NCI-H2196 (cell line): ENCODE measurements around the gene DRC7.
"Not testable (repeated sequence)": the region's sequence is repeated elsewhere in the genome, so short reads cannot be mapped to it uniquely, and the experiment has no call there.

Experiments used
- DNase-seq: peaks from one replicate; lab custom pipeline; 2025; ENCODE audit not compliant: unreplicated experiment; lab: John Stamatoyannopoulos, UW

Gene DRC7

GRCh38 chr16:57711346-57711745, 16.7 kb downstream of the DRC7 start:
- no peak for DNase-seq

DNA sequence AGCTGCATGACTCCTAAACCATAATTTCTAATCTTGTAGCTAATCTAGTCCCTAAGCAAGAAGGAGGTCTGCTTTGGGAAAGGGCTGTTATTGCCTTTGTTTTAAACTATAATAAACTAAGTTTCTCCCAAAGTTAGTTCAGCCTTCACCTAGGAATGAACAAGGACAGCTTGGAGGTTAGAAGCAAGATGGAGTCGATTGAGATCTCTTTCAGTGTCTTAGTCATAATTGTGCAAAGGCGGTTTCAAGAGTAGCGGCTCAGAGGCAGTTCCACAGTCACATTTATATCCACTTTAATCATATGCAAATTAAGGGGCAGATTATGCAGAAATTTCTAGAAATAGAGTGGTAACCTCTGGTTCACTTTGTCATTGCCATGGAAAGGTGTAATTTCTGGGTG, 17.4 kb downstream of the DRC7 start:
- no peak for DNase-seq

- DNase-seq: not testable (repeated sequence)
These were observed 18.0 kb downstream of the DRC7 start for GRCh38 chr16:57712569-57712968.

- no peak for DNase-seq
These were observed 19.0 kb downstream of the DRC7 start for GRCh38 chr16:57713596-57713995.

DNA sequence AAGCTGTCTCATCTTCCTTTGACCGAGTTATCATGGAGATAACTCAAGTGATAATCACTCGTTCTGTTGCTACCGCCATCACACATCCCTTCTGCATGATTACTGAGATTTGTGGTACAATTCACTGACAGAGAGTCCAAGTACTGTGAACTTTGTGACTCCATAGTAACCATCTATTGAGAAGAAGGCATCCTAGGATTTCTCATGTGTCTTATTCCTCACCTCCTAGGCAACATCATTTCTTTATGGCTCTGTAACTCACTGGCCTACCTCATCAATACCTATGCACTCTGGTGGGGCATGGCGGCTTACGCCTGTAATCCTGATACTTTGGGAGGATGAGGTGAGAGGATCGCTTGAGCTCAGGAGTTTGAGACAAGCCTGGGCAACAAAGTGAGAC, 19.4 kb downstream of the DRC7 start:
- DNase-seq: no peak

GRCh38 chr16:57720142-57720575, 25.6 kb downstream of the DRC7 start:
- peak; percentile 35 for DNase-seq

DNA sequence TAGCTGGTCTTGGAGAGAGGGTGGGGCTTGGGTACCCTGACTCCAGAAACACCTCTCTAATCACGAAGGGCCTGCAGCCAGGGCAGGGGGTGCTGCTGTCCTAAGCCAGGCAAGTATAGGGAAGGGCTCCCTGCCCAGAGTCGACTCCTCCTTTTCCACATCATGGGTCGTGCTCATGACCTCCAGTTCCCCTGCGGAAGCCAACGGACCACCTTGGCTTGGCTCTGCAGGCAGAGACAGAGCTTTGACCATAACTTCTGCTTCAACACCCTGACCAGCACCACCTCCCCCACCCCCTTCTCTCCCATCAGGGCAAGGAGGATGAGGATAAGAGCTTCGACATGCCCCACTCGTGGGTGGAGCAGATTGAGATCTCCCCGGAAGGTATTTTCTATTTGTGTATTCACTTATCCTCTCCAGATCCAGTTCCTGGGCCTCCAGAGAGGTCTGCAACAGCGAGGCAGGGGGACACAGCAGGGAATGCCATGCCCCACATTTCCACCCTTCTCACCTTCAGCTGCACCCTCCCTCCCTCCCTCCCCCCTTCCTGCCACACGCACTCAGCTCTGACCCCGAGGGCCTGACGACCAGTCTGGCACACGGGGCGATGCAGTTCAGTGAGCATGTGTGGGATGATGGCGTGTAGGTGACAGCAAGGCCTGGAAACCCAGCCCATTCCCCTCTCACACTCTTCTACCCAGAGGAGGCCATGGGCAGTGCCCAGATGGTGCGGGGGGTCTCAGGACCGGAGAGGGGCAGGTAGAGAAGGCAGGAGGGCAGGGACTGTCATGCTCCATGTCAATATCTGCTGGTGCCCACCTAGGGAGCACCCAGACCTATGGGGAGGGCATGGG, 27.0 kb downstream of the DRC7 start:
- no peak for DNase-seq

- no peak for DNase-seq
These were observed 27.5 kb downstream of the DRC7 start for GRCh38 chr16:57722210-57722499.

- DNase-seq: no peak
These were observed 28.0 kb downstream of the DRC7 start for GRCh38 chr16:57722651-57723050.

GRCh38 chr16:57723170-57723569, 28.6 kb downstream of the DRC7 start:
- DNase-seq: no peak

DNA sequence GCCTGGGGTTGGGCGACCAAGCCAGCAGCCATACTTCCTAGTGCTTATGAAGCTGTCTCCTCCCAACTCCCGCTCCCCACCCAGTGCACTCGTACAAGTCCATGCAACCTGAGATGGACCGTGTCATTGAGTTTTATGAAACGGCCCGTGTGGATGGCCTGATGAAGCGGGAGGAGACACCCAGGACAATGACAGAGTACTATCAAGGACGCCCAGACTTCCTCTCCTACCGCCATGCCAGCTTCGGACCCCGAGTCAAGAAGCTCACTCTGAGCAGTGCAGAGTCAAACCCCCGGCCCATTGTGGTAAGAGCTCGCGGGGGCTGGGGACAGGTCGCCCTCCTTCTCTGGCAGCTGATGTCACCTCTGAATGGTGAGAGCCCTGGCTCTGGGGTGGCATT, 29.9 kb downstream of the DRC7 start:
- DNase-seq: no peak

GRCh38 chr16:57725151-57725550, 30.5 kb downstream of the DRC7 start:
- no peak for DNase-seq

- no peak for DNase-seq
These were observed 30.9 kb downstream of the DRC7 start for GRCh38 chr16:57725554-57725953.

- no peak for DNase-seq
These were observed 31.4 kb downstream of the DRC7 start for GRCh38 chr16:57725976-57726375.

GRCh38 chr16:57726433-57726947, 31.9 kb downstream of the DRC7 start:
- no peak for DNase-seq

- no peak for DNase-seq
These were observed 33.0 kb downstream of the DRC7 start for GRCh38 chr16:57727610-57728009.

- DNase-seq: no peak
These were observed 34.0 kb downstream of the DRC7 start for GRCh38 chr16:57728336-57729181.

DNA sequence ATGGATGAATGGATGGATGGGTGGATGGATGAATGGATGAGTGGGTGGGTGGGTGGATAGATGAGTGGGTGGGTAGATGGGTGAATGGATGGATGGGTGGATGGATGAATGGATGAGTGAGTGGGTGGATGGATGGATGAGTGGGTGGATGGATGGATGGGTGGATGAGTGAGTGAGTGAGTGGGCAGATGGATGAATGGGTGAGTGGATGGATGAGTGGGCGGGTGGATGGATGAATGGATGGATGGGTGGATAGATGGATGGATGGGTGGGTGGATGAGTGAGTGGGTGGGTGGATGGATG, 34.5 kb downstream of the DRC7 start:
- no peak for DNase-seq

DNA sequence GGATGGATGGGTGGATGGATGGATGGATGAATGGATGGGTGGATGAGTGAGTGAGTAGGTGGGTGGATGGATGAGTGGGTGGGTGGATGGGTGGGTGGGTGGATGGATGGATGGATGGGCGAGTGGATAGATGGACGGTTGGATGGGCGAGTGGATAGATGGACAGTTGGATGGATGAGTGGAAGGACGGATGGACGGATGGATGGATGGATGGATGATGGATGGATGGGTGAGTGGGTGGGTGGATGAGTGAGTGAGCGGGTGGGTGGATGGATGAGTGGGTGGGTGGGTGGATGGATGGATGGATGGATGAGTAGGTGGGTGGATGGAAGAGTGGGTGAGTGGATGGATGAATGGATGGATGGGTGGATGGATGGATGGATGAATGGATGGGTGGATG, 35.2 kb downstream of the DRC7 start:
- not testable (repeated sequence) for DNase-seq

- no peak for DNase-seq
These were observed 36.4 kb downstream of the DRC7 start for GRCh38 chr16:57730771-57731730.

GRCh38 chr16:57732037-57732436, 37.4 kb downstream of the DRC7 start:
- no peak for DNase-seq
